ENCODE measurements around the gene COL18A1. TPM values are rescaled to one million over a fixed set of nuclear protein-coding genes. Genes with fewer than 3 reads are reported as not detected.

COL18A1 gene
- total RNA-seq, 2 donors from 2014 or later, result 56.2 to 229 TPM

DNA sequence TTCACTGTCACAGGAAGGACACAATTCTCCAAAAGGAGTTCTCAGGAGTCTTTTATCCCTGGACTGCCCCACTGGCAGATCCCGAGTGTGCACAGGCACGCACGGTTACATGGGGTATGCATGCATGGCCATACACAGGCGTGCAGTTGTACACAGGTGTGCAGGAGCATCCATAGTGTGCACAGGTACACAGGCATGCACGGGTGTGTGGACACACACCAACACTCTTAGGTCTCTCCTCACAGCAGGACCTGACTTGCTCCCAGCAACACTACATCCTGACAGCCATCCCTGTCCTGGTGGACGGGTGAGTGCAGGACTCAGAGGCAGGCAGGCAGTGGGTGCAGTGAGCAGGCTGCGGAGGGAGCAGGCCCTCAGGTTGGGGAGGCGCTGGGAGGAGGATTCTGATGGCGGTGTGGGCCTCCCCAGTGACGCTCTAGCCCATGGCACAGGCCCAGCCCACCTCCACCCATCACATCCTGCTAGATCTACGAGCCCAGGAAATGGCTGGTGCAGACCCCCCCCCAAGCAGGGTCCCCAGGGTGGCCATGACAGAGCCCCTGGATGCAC, 108.9 kb downstream of the COL18A1 start:
- no peak overlapping the region for H3K4me3 ChIP-seq
- WGBS, result 63% methylated on average over 11 of the region's 11 CpGs
- H3K27me3 ChIP-seq (replicated peaks; ENCODE audit: insufficient read depth), result no peaks in the 10 kb centered on the region
- peaks cover 37% of the 10 kb centered on the region for H3K4me1 ChIP-seq (replicated peaks)
- DNase-seq (ENCODE audit: low spot score), result no peak
- peak overlapping the region; percentile 88 to 92 for H3K27ac ChIP-seq
- TF ChIP-seq, protein P1, sequence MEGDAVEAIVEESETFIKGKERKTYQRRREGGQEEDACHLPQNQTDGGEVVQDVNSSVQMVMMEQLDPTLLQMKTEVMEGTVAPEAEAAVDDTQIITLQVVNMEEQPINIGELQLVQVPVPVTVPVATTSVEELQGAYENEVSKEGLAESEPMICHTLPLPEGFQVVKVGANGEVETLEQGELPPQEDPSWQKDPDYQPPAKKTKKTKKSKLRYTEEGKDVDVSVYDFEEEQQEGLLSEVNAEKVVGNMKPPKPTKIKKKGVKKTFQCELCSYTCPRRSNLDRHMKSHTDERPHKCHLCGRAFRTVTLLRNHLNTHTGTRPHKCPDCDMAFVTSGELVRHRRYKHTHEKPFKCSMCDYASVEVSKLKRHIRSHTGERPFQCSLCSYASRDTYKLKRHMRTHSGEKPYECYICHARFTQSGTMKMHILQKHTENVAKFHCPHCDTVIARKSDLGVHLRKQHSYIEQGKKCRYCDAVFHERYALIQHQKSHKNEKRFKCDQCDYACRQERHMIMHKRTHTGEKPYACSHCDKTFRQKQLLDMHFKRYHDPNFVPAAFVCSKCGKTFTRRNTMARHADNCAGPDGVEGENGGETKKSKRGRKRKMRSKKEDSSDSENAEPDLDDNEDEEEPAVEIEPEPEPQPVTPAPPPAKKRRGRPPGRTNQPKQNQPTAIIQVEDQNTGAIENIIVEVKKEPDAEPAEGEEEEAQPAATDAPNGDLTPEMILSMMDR (IDR thresholded peaks at IDR 0.05), result no peak
- H3K36me3 ChIP-seq, result no peaks in the 10 kb centered on the region
- intact Hi-C loops (cut with DNase I), result no loop called here
- no peaks in the 10 kb centered on the region for H3K9me3 ChIP-seq

DNA sequence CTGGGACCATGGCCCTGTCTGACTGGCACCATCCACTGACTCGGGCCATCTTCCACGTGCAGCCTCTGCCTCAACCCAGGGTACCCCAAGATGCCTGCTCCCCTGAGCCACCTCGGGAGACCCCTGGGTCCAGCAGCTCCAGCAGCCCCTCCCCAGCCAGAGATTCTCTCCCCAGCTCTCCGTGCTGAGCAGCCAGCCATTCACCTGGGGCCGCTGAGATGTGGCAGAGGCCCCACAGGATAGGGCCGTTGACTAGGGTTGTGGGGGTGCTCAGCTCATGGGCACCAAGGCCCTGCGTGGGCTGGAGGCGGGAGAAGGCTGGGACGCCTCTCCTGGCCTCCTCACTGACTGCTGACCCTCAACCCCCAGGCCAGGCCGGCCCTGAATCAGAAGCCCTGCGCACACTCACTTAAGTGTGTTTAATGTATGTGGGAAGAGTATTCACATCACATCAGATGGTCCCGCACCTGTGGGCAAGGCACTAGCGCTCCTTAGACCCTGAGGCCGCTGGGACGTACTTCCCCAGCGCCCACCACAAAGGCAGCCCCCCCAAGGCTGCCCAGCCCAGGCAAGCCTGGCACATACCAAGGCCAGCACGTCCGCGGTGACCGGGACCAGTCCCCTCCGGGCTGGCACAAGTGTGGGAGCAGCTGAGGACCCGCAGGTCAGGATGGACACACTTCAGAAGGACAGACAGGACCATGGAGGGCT, 109.5 kb downstream of the COL18A1 start:
- TF ChIP-seq, protein P1 (IDR thresholded peaks at IDR 0.05), result no peak
- TF ChIP-seq POLR2A (IDR thresholded peaks at IDR 0.05) (no peak), POLR2AphosphoS5 (IDR thresholded peaks at IDR 0.05) (no peak)
- Histone ChIP-seq H3K27me3 (replicated peaks; ENCODE audit: insufficient read depth) (no peaks in the 10 kb centered on the region), H3K4me3 (no peak overlapping the region), H3K36me3 (no peaks in the 10 kb centered on the region), H3K4me1 (replicated peaks) (peaks cover 37% of the 10 kb centered on the region), H3K27ac (peak overlapping the region; percentile 88 to 92), H3K9me3 (no peaks in the 10 kb centered on the region)
- intact Hi-C loops (cut with DNase I), result no loop called here
- 82% methylated on average over 19 of the region's 22 CpGs for WGBS
- DNase-seq (ENCODE audit: low spot score), result no peak

DNA sequence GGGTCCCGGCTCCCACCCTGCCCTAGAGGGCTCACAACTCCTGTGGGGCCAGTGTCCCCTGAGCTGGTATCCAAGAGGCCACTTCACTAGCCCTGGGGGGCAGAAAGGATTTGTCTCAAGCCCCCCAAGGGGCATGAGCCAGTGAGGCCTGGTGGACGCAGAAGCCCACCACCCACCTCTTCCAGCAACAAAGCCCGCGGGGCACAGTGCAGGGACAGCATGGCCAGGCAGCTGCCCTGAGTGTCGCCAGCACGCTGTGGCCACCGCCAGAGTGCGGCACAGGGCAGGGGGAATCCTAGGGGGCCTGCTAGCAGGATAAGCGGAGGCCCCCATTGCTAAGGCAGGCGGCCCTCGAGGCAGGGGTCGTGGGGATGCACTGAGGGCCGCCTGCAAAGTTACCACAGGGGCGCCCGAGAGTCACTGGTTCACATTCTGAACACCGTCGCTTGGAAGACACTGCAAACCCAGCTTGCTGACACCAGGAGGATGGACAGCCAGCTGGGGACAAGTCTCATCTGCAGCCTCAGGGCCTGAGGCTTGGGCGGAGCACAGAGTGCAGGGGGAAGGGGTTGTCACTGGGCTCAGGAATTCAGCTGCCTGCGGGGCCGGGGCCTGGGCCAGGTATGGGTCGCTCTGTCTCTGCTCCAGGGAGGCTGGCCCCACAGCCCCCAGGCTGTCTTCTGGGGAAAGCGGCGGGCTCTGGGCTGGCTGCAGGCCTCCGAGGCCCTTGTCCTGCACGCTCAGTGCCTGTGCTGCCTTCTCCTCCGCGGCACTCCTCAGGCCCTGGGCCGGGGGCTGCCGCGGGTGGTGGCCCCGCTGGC, 110.5 kb downstream of the COL18A1 start:
- TF ChIP-seq POLR2AphosphoS5 (IDR thresholded peaks at IDR 0.05) (no peak), POLR2A (IDR thresholded peaks at IDR 0.05) (no peak)
- TF ChIP-seq, protein P1 (IDR thresholded peaks at IDR 0.05), result no peak
- Histone ChIP-seq H3K4me1 (replicated peaks) (peaks cover 37% of the 10 kb centered on the region), H3K27me3 (replicated peaks; ENCODE audit: insufficient read depth) (no peaks in the 10 kb centered on the region), H3K27ac (peak overlapping the region; percentile 88 to 92), H3K36me3 (no peaks in the 10 kb centered on the region), H3K4me3 (no peak overlapping the region), H3K9me3 (no peaks in the 10 kb centered on the region)
- 91% methylated on average over 31 of the region's 31 CpGs for WGBS
- DNase-seq (ENCODE audit: low spot score), result no peak
- intact Hi-C loops (cut with DNase I), result no loop called here

DNA sequence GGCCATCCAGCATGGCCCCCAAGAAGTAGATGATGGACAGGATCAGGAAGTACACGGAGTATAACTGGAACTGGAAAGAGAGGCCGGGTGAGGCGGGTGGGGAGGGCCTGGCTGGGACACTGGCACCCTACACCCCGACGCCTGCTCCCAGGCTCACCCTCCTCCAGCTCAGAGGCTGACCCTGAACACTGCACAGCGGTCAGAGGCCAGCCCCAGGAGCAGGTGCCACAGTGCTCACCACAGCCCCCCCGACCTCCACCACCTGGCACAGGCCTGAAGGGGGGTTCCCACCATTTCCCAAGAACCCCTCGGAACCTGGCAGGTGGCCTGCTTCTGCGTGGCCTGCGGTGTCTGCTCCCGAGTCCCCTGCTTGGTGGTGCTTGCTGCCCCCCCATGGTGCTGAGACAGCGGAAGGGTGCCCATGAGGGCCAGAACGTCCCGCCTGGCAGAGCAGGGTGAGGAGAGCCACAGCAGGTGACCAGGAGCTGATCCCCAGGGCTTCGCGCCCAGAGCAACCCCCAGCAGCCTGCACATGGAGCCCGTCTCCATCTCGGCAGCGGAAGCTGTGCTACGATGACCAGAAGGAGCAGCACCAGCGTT, 111.2 kb downstream of the COL18A1 start:
- no peaks in the 10 kb centered on the region for H3K27me3 ChIP-seq (replicated peaks; ENCODE audit: insufficient read depth)
- H3K27ac ChIP-seq, result peak overlapping the region; percentile 88 to 92
- TF ChIP-seq POLR2AphosphoS5 (IDR thresholded peaks at IDR 0.05), result no peak
- TF ChIP-seq, protein P1 (IDR thresholded peaks at IDR 0.05), result no peak
- no peak for TF ChIP-seq POLR2A (IDR thresholded peaks at IDR 0.05)
- no peak for DNase-seq (ENCODE audit: low spot score)
- WGBS, result 91% methylated on average over 20 of the region's 21 CpGs
- no peaks in the 10 kb centered on the region for H3K36me3 ChIP-seq
- H3K4me3 ChIP-seq, result no peak overlapping the region
- intact Hi-C loops (cut with DNase I), result no loop called here
- peaks cover 37% of the 10 kb centered on the region for H3K4me1 ChIP-seq (replicated peaks)
- H3K9me3 ChIP-seq, result no peaks in the 10 kb centered on the region
